OCI-LY3 (cell line): ENCODE results near the gene CDC14C.

Experiments used
- CTCF ChIP-seq: fragments of 200-600, 300-600 bp; sonication (generic); IDR thresholded peaks from 2 replicates; pipeline ENCODE4 v1.5.1; 2014; ENCODE audit warnings: antibody characterized with exemption, low read length, low read depth
- EZH2phosphoT487 ChIP-seq: fragments of 200-600 bp; shearing (Covaris generic); IDR thresholded peaks from 2 replicates; pipeline ENCODE4 v1.6.1; 2018; ENCODE audit warnings: antibody characterized with exemption, mixed run types, low read depth

DNA sequence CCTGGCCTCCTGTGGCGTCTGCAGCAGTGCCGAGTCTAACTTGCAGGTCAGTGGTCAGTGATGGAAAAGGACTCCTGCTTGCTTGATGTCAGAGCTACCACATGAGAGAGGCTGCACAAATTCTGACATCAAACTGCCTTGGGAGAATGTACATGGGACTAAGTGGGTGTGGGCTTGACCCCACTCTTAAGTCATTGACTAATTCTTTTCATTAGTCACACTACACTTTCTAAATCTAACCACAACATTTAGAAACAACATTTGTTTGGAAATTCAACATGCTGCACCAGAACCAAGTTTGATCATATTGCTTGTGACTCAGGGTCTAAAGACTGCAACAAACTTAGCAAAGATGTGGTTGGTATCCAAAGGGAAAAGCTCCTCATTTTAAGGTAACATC is 24.4 kb upstream of the CDC14C start:
- TF ChIP-seq CTCF (no peak), EZH2phosphoT487 (no peak)
